Measurements from ENCODE around the gene ANK3. TPM values are rescaled to one million over a fixed set of nuclear protein-coding genes. Genes with fewer than 3 reads are reported as not detected.

The ANK3 gene
- total RNA-seq, result 5.2 and 7.5 TPM in 2 replicates

DNA sequence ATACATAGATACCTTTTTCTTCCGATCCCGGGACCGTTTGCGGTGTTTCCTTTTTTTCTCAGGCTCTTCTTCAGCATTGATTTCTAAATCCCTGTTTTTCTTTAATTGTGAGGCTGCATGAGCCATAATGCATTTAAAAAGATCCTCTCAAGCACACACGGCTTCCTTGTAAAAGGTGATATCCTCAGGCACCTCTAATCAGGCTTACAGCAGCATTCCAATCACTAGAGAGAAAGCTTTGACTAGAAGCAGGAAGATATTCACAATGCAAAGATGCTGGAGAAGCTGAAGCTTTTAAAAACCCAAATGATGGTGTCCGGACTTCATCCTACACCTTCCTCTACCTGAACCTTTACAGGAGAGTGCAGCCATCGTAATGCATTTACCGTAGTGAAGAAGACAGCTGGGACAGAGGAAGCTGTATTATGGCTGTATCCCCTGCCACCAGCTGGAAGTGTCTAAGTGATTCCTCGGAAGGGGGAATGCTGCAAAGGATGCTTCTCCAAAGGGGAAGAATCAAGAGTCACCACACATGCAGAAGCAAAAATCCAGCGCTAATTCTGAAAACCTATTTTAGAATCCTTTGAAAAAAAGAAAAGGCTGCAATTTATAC, at the start of gene ANK3:
Gene ANK3 (minus strand): TSS at position 463 of the 613 bp plus-strand sequence. CDS start 337 bp downstream, at position 126.

Small RNA genes lying within 50 kb of the gene (small RNA-seq; reads per million reads assigned to genes)
- not detected for gene RF00019
